Neural progenitor cell (in vitro differentiated cells): Measurements from ENCODE around the gene RRM1. TPM values are rescaled to one million over a fixed set of nuclear protein-coding genes. Genes with fewer than 3 reads are reported as not detected.

Experiments
- DNase-seq: peaks from one replicate; pipeline ENCODE4 v3.0.0-alpha.2; 2016; ENCODE audit warnings: low spot score
- H2AFZ ChIP-seq: fragments of 200-600 bp; sonication (generic); replicated peaks from 2 replicates; pipeline ENCODE4 v1.6.1; 2016; ENCODE audit warnings: antibody characterized with exemption
- H3F3A ChIP-seq: fragments of 200-600 bp; sonication (generic); 2 replicates; pipeline ENCODE4 v1.6.1; 2016; ENCODE audit warnings: antibody characterized with exemption, low read depth
- H3K27ac ChIP-seq: fragments of 200-600 bp; sonication (generic); 2 replicates; pipeline ENCODE4 v1.5.1; 2016; ENCODE audit warnings: mild to moderate bottlenecking
- H3K27me3 ChIP-seq: fragments of 200-600 bp; sonication (generic); 2 replicates; pipeline ENCODE4 v1.6.1; 2016; ENCODE audit warnings: mild to moderate bottlenecking, moderate library complexity
- H3K36me3 ChIP-seq: fragments of 200-600 bp; sonication (generic); 2 replicates; pipeline ENCODE4 v1.5.1; 2016
- H3K4me1 ChIP-seq: fragments of 200-600 bp; sonication (generic); 2 replicates; pipeline ENCODE4 v1.6.1; 2016; ENCODE audit warnings: mixed run types
- H3K4me2 ChIP-seq: fragments of 200-600 bp; sonication (generic); 2 replicates; pipeline ENCODE4 v1.6.1; 2016
- H3K4me3 ChIP-seq: fragments of 200-600 bp; sonication (generic); 2 replicates; pipeline ENCODE4 v1.5.1; 2016
- H3K79me2 ChIP-seq: fragments of 200-600 bp; sonication (generic); 2 replicates; pipeline ENCODE4 v1.6.1; 2016; ENCODE audit warnings: low read depth
- H3K9ac ChIP-seq: fragments of 200-600 bp; sonication (generic); 2 replicates; pipeline ENCODE4 v1.6.1; 2016
- H3K9me3 ChIP-seq: fragments of 200-600 bp; sonication (generic); 2 replicates; pipeline ENCODE4 v1.5.1; 2016; ENCODE audit warnings: low read depth
- H4K20me1 ChIP-seq: fragments of 200-600 bp; sonication (generic); 2 replicates; pipeline ENCODE4 v1.6.1; 2016; ENCODE audit warnings: low read depth
- H3K27ac Mint-ChIP-seq: 3 replicates; pipeline ENCODE4 v1.8.0; 2021; ENCODE audit warnings: mixed read lengths
- H3K27me3 Mint-ChIP-seq: 2 replicates; pipeline ENCODE4 v1.8.0; 2022; ENCODE audit warnings: low read depth, mild to moderate bottlenecking, inconsistent platforms, moderate library complexity, mixed read lengths; ENCODE audit not compliant: insufficient read depth
- H3K36me3 Mint-ChIP-seq: 3 replicates; pipeline ENCODE4 v1.8.0; 2021; ENCODE audit warnings: mixed read lengths
- H3K4me1 Mint-ChIP-seq: 3 replicates; pipeline ENCODE4 v1.8.0; 2021; ENCODE audit warnings: mixed read lengths
- H3K4me3 Mint-ChIP-seq: 3 replicates; pipeline ENCODE4 v1.8.0; 2021; ENCODE audit warnings: mild to moderate bottlenecking, moderate library complexity, mixed read lengths
- H3K9me3 Mint-ChIP-seq: 3 replicates; pipeline ENCODE4 v1.8.0; 2020; ENCODE audit warnings: mixed read lengths
- CTCF ChIP-seq: fragments of 200-600 bp; sonication (generic); IDR thresholded peaks from 2 replicates; pipeline ENCODE4 v1.5.1; 2017; ENCODE audit warnings: antibody characterized with exemption, mild to moderate bottlenecking
- EZH2 ChIP-seq: fragments of 200-600 bp; sonication (generic); IDR thresholded peaks from 2 replicates; pipeline ENCODE4 v1.6.1; 2017; ENCODE audit warnings: antibody characterized with exemption, mild to moderate bottlenecking, moderate library complexity
- EZH2phosphoT487 ChIP-seq: fragments of 200-600 bp; sonication (generic); IDR thresholded peaks from 2 replicates; pipeline ENCODE4 v1.6.1; 2017; ENCODE audit warnings: antibody characterized with exemption
- total RNA-seq: library from RNA; depleted of rRNA; stranded (reverse); fragments of >200 nt; gene quantifications from 2 replicates; pipeline ENCODE4 v1.2.3, GENCODE V29; 2015; ENCODE audit warnings: low replicate concordance

RRM1 gene
- total RNA-seq, 1 donor from 2014 or later: 264 TPM

DNA sequence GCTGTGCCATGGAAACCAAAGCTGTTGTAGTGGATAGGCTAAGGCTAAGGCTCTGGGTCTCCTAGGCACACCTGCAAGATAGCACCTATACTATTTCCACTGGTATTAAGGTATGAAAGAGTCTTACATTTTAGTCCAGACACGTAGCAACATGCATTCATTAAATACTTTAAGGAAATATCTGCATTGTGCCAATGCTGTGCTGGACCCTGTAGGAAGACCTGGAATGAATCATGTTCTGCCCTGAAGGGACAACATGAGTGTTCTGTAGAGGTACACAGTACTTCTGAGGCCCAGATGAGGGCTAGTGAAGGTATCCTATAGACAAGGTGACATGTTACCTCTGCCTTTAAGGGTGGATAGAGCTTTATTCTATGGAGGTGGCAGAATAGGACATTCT lies 35.2 kb upstream of the RRM1 start:
- H3K27me3 Mint-ChIP-seq: no peaks in the 10 kb centered on the region
- Histone ChIP-seq H2AFZ (no peak overlapping the region), H3K9ac (no peak overlapping the region), H3K4me2 (no peak overlapping the region), H3K4me1 (no peaks in the 10 kb centered on the region), H3K27ac (no peak overlapping the region), H3K9me3 (no peaks in the 10 kb centered on the region), H3K36me3 (no peaks in the 10 kb centered on the region), H3K79me2 (no peaks in the 10 kb centered on the region), H4K20me1 (no peaks in the 10 kb centered on the region), H3K27me3 (no peaks in the 10 kb centered on the region), H3K4me3 (no peak overlapping the region), H3F3A (no peaks in the 10 kb centered on the region)
- peaks cover 4% of the 10 kb centered on the region for H3K4me1 Mint-ChIP-seq
- no peak overlapping the region for H3K27ac Mint-ChIP-seq
- H3K36me3 Mint-ChIP-seq: no peaks in the 10 kb centered on the region
- TF ChIP-seq CTCF: no peak
- TF ChIP-seq EZH2phosphoT487: no peak
- TF ChIP-seq EZH2: no peak
- no peaks in the 10 kb centered on the region for H3K9me3 Mint-ChIP-seq
- no peak overlapping the region for H3K4me3 Mint-ChIP-seq
- no peak for DNase-seq

- no peak overlapping the region for H3K9ac ChIP-seq
- H3K4me2 ChIP-seq: no peak overlapping the region
- Mint-ChIP-seq H3K27me3 (no peaks in the 10 kb centered on the region), H3K36me3 (no peaks in the 10 kb centered on the region), H3K4me1 (peaks cover 4% of the 10 kb centered on the region), H3K27ac (no peak overlapping the region), H3K9me3 (no peaks in the 10 kb centered on the region), H3K4me3 (no peak overlapping the region)
- no peak overlapping the region for H3K27ac ChIP-seq
- H3K27me3 ChIP-seq: no peaks in the 10 kb centered on the region
- no peak for TF ChIP-seq EZH2
- no peak for TF ChIP-seq EZH2phosphoT487
- no peak for TF ChIP-seq CTCF
- no peaks in the 10 kb centered on the region for H3K36me3 ChIP-seq
- no peak overlapping the region for H3K4me3 ChIP-seq
- no peaks in the 10 kb centered on the region for H3F3A ChIP-seq
- no peaks in the 10 kb centered on the region for H3K9me3 ChIP-seq
- no peaks in the 10 kb centered on the region for H3K79me2 ChIP-seq
- DNase-seq: no peak
- no peaks in the 10 kb centered on the region for H3K4me1 ChIP-seq
- no peaks in the 10 kb centered on the region for H4K20me1 ChIP-seq
- H2AFZ ChIP-seq: no peak overlapping the region
Observed at GRCh38 chr11:4060182-4060923, 34.2 kb upstream of the RRM1 start.

DNA sequence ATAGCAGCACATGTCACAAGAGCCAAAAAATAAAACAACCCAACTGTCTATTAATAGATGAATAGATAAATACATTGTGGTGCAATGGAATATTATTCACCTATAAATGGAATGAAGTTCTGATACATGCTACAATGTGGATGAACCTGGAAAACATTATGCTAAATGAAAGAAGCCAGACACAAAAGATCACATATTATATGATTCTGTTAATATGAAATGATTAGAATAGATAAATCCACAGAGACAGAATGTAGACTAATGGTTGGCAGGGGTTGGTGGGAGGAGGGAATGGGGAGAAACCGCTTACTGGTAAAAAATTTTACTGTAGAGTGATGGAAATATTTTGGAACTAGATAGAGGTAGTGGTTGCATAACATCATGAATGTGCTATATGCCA lies 32.9 kb upstream of the RRM1 start:
- TF ChIP-seq EZH2 (no peak), CTCF (no peak), EZH2phosphoT487 (no peak)
- H4K20me1 ChIP-seq: no peaks in the 10 kb centered on the region
- no peaks in the 10 kb centered on the region for H3K27me3 ChIP-seq
- H3K79me2 ChIP-seq: no peaks in the 10 kb centered on the region
- no peaks in the 10 kb centered on the region for H3F3A ChIP-seq
- H3K4me1 ChIP-seq: no peaks in the 10 kb centered on the region
- no peaks in the 10 kb centered on the region for H3K9me3 ChIP-seq
- no peak for DNase-seq
- no peak overlapping the region for H3K4me2 ChIP-seq
- no peaks in the 10 kb centered on the region for H3K27me3 Mint-ChIP-seq
- no peak overlapping the region for H2AFZ ChIP-seq
- no peak overlapping the region for H3K9ac ChIP-seq
- H3K27ac ChIP-seq: no peak overlapping the region
- H3K36me3 Mint-ChIP-seq: no peaks in the 10 kb centered on the region
- H3K9me3 Mint-ChIP-seq: no peaks in the 10 kb centered on the region
- no peak overlapping the region for H3K4me3 Mint-ChIP-seq
- H3K4me1 Mint-ChIP-seq: peaks cover 4% of the 10 kb centered on the region
- no peaks in the 10 kb centered on the region for H3K36me3 ChIP-seq
- no peak overlapping the region for H3K27ac Mint-ChIP-seq
- no peak overlapping the region for H3K4me3 ChIP-seq
